ENCODE measurements around the gene KRT20.
"Not testable (repeated sequence)": the region's sequence is repeated elsewhere in the genome, so short reads cannot be mapped to it uniquely, and the experiment has no call there.

Gene KRT20, protein sequence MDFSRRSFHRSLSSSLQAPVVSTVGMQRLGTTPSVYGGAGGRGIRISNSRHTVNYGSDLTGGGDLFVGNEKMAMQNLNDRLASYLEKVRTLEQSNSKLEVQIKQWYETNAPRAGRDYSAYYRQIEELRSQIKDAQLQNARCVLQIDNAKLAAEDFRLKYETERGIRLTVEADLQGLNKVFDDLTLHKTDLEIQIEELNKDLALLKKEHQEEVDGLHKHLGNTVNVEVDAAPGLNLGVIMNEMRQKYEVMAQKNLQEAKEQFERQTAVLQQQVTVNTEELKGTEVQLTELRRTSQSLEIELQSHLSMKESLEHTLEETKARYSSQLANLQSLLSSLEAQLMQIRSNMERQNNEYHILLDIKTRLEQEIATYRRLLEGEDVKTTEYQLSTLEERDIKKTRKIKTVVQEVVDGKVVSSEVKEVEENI

DNA sequence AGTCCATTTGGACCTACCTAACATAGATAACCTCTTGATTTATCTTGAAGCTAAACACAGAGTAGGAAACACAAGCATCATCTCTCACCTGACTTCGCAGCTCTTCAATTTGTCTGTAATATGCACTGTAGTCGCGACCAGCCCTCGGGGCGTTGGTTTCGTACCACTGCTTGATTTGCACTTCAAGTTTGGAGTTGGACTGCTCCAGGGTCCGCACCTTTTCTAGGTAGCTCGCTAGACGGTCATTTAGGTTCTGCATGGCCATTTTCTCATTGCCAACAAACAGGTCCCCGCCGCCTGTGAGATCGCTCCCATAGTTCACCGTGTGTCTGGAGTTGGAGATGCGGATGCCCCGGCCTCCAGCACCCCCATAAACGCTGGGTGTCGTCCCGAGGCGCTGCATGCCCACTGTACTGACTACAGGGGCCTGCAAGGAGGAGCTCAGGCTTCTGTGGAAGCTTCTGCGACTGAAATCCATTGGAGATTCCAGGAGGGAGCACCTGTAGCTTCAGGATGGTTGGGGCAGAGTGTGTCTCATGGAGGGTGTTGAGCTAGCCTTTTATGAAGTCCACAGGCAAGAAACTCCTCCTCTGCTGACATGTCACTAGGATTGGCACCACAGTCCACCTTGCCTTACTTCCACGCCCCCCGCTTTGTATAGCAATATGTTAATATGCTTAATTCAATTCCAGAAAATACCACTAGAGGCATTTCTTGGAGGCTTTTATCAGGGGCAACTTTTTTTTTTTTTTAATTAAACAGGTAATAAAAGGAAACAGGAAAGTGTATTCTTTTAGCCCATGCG is at the start of gene KRT20:
KRT20 (minus strand) TSS at position 535 of the 805 bp plus-strand sequence; CDS start at position 478, 57 bp downstream.
- no peak for DNase-seq
- no peak for TF ChIP-seq POLR2A (IDR thresholded peaks at IDR 0.05; ENCODE audit: low read length)
- TF ChIP-seq GATA1 (IDR thresholded peaks at IDR 0.05; ENCODE audit: low read depth, low read length), result no peak

DNA sequence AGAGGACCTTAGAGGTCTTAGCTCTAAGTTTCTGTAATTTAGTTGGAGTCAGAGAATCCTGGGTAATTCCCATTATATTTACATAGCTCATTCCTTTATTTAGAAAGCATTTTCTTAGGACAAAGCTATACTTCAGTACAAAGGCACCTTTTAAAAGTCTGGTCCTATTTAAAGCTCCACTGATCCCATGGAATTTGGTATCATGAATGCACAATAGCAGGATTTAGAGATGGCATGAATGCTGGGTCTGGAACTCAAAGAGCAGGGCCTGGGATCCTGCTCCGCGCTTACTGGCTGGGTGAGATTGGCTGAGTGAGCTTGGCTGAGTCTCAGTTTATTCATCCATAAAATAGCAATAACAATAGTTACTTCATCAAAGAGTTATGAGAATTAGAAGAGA is 47.6 kb upstream of the KRT20 start:
- TF ChIP-seq GATA1 (IDR thresholded peaks at IDR 0.05; ENCODE audit: low read depth, low read length) (no peak), POLR2A (IDR thresholded peaks at IDR 0.05; ENCODE audit: low read length) (no peak)
- DNase-seq, result no peak

DNA sequence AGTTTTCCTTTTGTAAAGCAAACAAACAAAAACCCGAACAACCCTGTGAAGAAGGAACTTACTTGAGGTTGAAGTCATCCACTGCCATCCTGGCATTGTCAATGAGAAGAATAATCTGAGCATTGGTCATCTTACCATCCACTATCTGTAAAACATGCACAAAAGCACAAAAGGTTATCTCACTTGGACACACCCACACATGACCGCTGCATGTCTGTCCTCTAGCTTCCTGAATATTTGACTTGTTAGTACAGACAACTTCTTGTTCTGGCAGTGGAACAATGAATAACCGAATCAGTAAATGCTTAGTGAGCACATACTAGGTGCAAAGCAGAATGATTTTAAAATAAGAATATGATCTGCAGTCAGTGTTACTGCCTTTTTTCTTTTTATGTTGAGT is 46.3 kb upstream of the KRT20 start:
- no peak for DNase-seq
- TF ChIP-seq GATA1 (IDR thresholded peaks at IDR 0.05; ENCODE audit: low read depth, low read length) (no peak), POLR2A (IDR thresholded peaks at IDR 0.05; ENCODE audit: low read length) (no peak)

DNA sequence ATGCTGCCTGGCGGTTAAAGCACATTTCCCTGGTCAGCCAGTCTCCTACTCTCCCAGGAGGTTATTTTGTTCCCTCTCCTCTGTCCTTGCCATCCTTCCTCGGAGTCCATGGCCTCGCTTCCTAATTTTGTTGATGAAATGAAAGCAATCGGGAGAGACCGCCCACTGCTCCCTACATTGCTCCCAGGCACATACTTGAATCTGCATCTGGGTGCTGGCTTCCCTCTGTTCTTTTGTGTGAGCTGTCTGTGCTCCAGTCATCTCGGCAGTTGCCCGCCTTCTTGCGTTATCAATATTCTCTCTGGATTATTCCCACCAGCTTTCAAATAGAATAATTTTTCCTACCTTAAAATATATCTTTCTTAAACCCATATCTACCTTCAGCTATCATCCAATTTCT is 41.3 kb upstream of the KRT20 start:
- no peak for DNase-seq
- no peak for TF ChIP-seq POLR2A (IDR thresholded peaks at IDR 0.05; ENCODE audit: low read length)
- no peak for TF ChIP-seq GATA1 (IDR thresholded peaks at IDR 0.05; ENCODE audit: low read depth, low read length)

DNA sequence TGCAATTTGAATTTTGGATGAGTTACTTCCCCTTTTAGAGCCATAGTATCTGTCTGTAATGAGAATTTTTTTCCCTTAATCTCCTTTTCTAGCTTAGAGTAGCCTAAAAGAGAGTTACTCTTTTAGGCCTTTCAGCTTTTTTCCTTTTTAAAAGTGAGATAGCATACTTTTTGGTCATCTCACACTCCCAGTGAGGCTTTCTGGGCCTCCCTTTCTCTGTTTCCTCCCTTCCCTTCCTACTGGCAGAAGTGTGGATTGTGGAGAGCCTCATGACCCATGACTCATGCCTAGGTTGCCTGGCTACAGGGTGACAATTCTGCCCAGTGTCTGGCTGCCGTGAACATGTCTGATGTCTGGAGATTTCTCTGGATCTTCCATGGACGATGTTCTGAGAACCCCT is 37.2 kb upstream of the KRT20 start:
- TF ChIP-seq POLR2A (IDR thresholded peaks at IDR 0.05; ENCODE audit: low read length), result no peak
- no peak for TF ChIP-seq GATA1 (IDR thresholded peaks at IDR 0.05; ENCODE audit: low read depth, low read length)

DNA sequence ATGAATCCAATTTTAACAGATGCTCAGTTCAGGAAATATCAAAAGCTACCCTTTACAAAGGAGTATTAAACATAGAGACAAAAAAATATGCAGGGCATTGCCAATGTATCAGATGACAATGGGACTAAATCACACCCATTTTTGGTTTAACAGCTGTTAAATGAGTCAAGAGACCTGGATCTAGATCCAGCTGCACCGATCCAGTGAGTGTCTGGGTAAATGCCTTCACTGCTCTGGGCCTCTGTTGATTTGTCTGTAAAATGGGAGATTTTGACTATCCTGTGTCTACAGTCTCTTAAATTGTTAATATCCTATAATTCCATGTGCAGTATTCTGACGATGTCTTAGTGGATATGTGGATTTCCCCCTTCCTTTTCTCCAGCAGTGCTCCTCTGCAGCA is 36.0 kb upstream of the KRT20 start:
- no peak for DNase-seq
- TF ChIP-seq GATA1 (IDR thresholded peaks at IDR 0.05; ENCODE audit: low read depth, low read length) (no peak), POLR2A (IDR thresholded peaks at IDR 0.05; ENCODE audit: low read length) (no peak)

More for the DNA sequence above, 37.2 kb upstream of the KRT20 start:
- DNase-seq, result peak in 1 of 2 experiments; percentile 12

DNA sequence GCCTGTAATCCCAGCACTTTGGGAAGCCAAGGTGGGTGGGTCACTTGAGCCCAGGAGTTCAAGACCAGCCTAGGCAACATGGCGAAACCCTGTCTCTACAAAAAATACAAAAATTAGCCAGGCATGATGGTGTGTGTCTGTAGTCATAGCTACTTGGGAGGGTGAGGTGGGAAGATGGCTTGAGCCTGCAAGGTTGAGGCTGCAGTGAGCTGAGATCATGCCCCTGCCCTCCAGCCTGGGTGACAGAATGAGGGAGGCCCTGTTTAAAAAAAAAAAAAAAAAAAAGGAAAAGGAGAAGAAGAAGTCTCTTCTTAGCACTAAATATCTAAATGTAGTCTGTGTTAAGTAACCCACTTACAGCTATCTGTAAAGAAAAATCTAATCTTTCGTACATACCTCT is 32.1 kb upstream of the KRT20 start:
- not testable (repeated sequence) for DNase-seq

DNA sequence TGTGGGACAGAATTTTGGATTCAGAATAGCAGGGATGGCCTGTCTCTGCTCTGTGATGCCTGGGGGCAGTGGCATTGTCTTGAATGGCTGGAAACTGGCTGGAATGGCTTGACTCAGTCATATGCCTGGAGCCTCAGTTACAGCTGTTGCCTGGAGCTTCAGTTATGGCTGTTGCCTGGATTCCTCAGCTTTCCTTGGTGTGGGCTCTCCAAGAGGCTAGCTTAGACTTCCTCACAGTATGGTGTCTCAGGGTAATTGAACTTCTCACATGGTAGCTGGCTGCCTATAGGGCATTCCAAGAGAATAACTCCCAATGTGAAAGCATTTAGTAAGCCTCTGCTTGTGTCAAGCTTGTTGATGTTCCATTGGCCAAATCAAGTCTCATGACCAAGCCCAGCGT is 31.3 kb upstream of the KRT20 start:
- TF ChIP-seq POLR2A (IDR thresholded peaks at IDR 0.05; ENCODE audit: low read length) (no peak), GATA1 (IDR thresholded peaks at IDR 0.05; ENCODE audit: low read depth, low read length) (no peak)
- DNase-seq, result no peak

DNA sequence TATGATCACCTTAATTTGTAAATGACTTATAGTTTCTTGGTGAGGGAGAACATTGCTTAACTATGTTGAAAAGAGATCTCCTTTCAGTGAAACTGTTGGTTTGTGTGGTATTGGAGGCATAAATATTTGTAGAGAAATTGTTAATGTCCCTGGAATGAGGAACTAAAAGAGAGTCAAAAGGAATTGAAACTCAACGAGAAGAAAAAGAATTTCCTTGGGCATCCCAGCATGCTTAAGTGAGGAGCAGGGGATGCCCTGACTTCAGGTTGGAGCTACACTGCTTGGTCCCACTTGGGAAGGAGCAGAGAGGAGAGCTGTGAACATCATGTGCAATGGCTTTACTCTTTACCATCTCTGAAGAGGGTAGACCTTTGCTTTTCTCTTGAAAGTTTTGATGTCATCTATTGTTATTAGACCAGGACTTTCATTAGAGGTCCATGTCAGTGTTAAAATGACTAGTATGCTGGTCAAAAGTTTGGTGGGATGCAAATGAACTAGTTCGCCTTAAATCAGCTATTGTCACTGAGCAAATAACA is 30.7 kb upstream of the KRT20 start:
- DNase-seq, result no peak
- TF ChIP-seq POLR2A (IDR thresholded peaks at IDR 0.05; ENCODE audit: low read length), result no peak
- TF ChIP-seq GATA1 (IDR thresholded peaks at IDR 0.05; ENCODE audit: low read depth, low read length), result no peak

DNA sequence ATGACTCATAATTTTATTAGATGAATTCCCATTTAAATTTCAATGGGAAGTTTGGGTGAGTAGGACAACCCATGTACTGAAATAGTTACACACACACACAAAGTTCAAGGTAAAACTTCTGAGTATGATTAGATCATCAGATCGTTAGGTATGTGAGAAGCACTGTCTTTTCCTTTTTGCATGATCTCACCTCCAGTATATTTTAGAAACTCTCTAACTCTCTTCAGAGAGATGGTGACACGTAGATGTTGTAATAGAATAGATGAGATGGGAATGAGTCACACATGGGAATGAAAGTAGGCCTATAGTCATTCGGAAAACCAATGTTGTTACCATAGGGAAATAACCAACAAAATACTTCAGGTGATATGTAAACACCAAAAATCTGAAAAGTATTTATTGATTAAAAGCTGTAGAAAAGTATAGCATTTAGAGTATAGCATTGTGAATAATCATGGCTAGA is 30.2 kb upstream of the KRT20 start:
- no peak for TF ChIP-seq GATA1 (IDR thresholded peaks at IDR 0.05; ENCODE audit: low read depth, low read length)
- TF ChIP-seq POLR2A (IDR thresholded peaks at IDR 0.05; ENCODE audit: low read length), result no peak
- no peak for DNase-seq

DNA sequence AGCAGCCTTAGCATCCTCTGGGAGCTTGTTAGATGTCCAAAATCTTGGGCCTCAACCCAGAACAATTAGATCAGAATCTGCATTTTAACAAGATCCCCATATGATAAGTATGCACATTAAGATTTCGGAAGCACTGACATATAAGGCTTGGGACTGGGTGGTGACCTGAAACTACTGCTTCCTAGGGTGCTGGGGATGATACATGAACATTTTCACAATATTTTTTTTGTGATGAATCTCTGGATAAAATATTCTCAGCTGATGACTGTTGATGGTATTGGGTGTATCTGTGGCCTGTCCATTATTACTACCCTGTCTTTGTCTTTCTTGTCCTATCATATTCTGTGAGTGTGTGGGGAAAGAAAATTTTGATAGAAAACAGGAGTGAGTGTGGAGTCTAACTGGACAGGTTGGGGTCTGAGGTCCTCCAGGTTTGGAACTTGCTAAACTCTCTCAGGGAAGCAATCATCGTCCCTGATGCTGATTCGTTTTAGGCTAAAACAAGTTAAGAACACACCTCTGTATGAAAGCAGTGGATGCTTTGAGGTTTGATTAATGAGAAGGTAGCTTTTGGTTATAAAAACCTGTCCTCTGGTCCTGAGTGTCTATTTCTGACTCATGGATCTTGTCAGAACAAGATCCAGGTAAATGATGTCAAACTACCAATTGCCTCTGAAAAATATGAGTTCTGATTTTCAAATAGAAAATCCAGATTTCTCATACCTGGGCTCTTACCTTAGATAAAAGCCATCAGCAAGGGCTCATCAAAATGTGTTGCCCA is 29.2 kb upstream of the KRT20 start:
- DNase-seq, result no peak
- TF ChIP-seq GATA1 (IDR thresholded peaks at IDR 0.05; ENCODE audit: low read depth, low read length) (no peak), POLR2A (IDR thresholded peaks at IDR 0.05; ENCODE audit: low read length) (no peak)

DNA sequence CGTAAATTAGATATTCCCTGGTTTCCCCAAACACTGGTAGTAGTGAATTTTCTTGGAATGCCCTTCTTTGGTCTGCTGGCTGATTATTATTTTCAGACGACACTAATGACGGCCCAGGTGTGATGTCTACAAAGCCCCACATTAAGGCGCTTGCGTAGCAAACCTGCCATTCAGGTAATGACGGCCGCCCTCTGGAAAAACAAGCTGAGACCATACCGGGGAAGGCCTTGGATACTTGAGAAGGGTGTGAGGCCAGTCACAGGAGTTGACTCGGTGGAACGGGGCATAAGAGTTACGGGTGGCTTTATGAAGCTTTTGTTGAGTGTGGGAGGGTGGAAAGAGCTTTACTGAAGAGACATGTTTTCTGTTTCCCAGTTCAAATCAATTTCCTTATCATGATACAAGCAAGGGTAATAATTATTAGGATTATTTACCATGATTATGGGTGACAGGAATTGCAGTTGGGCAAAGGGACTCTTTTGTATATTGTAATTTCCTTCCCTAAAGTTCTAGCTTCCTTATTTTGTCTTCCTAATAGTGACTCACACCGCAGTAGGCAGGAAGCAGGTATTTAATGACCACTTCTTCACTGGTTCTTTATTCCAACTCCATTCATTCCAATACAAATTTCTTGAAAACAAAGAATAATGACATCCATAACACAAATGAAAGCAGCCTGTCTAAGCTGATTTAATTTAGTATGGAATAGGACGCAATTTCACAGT is 27.6 kb upstream of the KRT20 start:
- DNase-seq, result no peak
- TF ChIP-seq POLR2A (IDR thresholded peaks at IDR 0.05; ENCODE audit: low read length) (no peak), GATA1 (IDR thresholded peaks at IDR 0.05; ENCODE audit: low read depth, low read length) (no peak)

DNA sequence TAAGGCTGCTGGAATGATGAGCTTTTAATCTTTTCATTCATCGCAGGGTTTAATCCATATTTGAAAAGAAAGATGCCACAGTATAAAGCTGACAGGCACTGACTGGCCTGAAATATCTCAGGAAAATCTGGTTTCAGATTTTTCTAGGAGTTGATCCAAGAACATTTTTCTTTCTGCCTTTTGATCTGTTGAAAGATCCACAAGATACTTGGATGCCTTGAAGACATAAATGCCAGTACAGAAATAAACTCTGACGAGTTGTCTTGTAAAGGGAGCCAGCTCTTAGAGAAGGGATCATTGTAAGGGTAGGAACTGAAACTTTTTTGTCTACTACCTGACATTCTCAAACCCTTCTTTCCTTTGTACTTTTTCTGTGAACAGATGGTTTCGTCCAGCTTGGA is 25.4 kb upstream of the KRT20 start:
- DNase-seq, result no peak
- TF ChIP-seq POLR2A (IDR thresholded peaks at IDR 0.05; ENCODE audit: low read length) (no peak), GATA1 (IDR thresholded peaks at IDR 0.05; ENCODE audit: low read depth, low read length) (no peak)

All from erythroblast (primary cell).